Measurements from ENCODE around the gene FLVCR2.

DNA sequence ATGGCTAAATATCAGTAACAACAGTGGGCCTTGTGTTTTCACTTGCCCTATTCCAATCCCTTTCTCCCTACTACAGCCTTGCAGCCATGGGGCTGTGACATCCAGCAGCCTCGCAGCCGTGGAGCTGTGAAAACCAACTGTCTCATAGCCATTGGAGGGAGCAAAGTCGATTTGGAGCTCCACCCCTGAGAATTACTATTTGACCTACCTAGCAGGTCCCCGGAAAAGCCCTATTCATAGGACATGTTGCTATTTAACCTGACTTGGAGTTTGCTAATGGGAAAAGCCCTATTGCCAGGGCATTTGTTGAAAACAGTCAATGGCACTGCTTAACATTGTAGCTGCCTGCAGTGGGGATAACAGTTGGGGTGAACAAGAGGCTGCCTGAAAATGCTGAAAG lies 49.0 kb downstream of the FLVCR2 start:
- TF ChIP-seq POLR2A (IDR thresholded peaks at IDR 0.05), result no peak
- TF ChIP-seq, protein P1, sequence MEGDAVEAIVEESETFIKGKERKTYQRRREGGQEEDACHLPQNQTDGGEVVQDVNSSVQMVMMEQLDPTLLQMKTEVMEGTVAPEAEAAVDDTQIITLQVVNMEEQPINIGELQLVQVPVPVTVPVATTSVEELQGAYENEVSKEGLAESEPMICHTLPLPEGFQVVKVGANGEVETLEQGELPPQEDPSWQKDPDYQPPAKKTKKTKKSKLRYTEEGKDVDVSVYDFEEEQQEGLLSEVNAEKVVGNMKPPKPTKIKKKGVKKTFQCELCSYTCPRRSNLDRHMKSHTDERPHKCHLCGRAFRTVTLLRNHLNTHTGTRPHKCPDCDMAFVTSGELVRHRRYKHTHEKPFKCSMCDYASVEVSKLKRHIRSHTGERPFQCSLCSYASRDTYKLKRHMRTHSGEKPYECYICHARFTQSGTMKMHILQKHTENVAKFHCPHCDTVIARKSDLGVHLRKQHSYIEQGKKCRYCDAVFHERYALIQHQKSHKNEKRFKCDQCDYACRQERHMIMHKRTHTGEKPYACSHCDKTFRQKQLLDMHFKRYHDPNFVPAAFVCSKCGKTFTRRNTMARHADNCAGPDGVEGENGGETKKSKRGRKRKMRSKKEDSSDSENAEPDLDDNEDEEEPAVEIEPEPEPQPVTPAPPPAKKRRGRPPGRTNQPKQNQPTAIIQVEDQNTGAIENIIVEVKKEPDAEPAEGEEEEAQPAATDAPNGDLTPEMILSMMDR (IDR thresholded peaks at IDR 0.05), result no peak

All from body of pancreas (tissue), 4 donors.